HG02852 (cell line): ENCODE data around the gene MC1R.
"Not testable (repeated sequence)": the region's sequence is repeated elsewhere in the genome, so short reads cannot be mapped to it uniquely, and the experiment has no call there.

ENCODE experiments used
- ATAC-seq: cut with Tn5 transposase; IDR thresholded peaks from one replicate; pipeline ENCODE4 v1.9.1; 2021; ENCODE audit warnings: mild to moderate bottlenecking, moderate library complexity; ENCODE audit not compliant: unreplicated experiment

Gene MC1R

GRCh38 chr16:89918453-89919347, at the start of gene MC1R:
MC1R (plus strand) TSS chr16:89918862; CDS start chr16:89919259, 397 bp downstream.
- no peak for ATAC-seq

GRCh38 chr16:89869911-89870310, 48.8 kb upstream of the MC1R start:
- ATAC-seq = no peak

GRCh38 chr16:89870440-89870839, 48.2 kb upstream of the MC1R start:
- no peak for ATAC-seq

- no peak for ATAC-seq
Observed at GRCh38 chr16:89871895-89872294, 46.8 kb upstream of the MC1R start.

- ATAC-seq = peak; percentile 38
Observed at GRCh38 chr16:89873109-89873971, 45.3 kb upstream of the MC1R start, which contains the start of gene TCF25. TCF25 (plus strand) TSS chr16:89873592; CDS start chr16:89873668, 76 bp downstream.

- ATAC-seq = peak; percentile 68
Observed at GRCh38 chr16:89873972-89874689, 44.5 kb upstream of the MC1R start.

GRCh38 chr16:89879123-89879522, 39.5 kb upstream of the MC1R start:
- ATAC-seq = not testable (repeated sequence)

- ATAC-seq = no peak
Observed at GRCh38 chr16:89880477-89881367, 37.9 kb upstream of the MC1R start.

- no peak for ATAC-seq
Observed at GRCh38 chr16:89881368-89881730, 37.3 kb upstream of the MC1R start.

- ATAC-seq = no peak
Observed at GRCh38 chr16:89883346-89884040, 35.2 kb upstream of the MC1R start.

GRCh38 chr16:89884041-89884421, 34.6 kb upstream of the MC1R start:
- no peak for ATAC-seq

- ATAC-seq = no peak
Observed at GRCh38 chr16:89887243-89887642, 31.4 kb upstream of the MC1R start.

GRCh38 chr16:89890200-89890599, 28.5 kb upstream of the MC1R start:
- ATAC-seq = no peak

GRCh38 chr16:89890886-89891657, 27.6 kb upstream of the MC1R start:
- no peak for ATAC-seq

- no peak for ATAC-seq
Observed at GRCh38 chr16:89892055-89892630, 26.5 kb upstream of the MC1R start.

GRCh38 chr16:89892635-89893034, 26.0 kb upstream of the MC1R start:
- no peak for ATAC-seq

- no peak for ATAC-seq
Observed at GRCh38 chr16:89893642-89894548, 24.8 kb upstream of the MC1R start.
